Fibroblast of mammary gland (primary cell): Measurements from ENCODE around the gene GMPS.
"Not testable (repeated sequence)": the region's sequence is repeated elsewhere in the genome, so short reads cannot be mapped to it uniquely, and the experiment has no call there.

Experiments used
- DNase-seq: peaks from one replicate; pipeline ENCODE4 v3.0.0-alpha.2; 2010; ENCODE audit warnings: low read depth
- H3K4me3 ChIP-seq: 2 replicates; pipeline ENCODE4 v1.5.1; 2011; ENCODE audit warnings: low read depth, mild to moderate bottlenecking, low read length, moderate library complexity; ENCODE audit not compliant: control insufficient read depth
- CTCF ChIP-seq: conservative IDR thresholded peaks from 2 replicates; pipeline ENCODE4 v1.5.1; 2011; ENCODE audit warnings: low read depth, low read length, inconsistent platforms; ENCODE audit not compliant: control insufficient read depth, insufficient read depth

GMPS gene

GRCh38 chr3:155852341-155852740, 18.1 kb upstream of the GMPS start:
- TF ChIP-seq CTCF: no peak
- DNase-seq: no peak
- peak overlapping the region; percentile 88 for H3K4me3 ChIP-seq

GRCh38 chr3:155853214-155854140, 17.0 kb upstream of the GMPS start:
- peak; percentile 23 for DNase-seq
- no peak for TF ChIP-seq CTCF
- H3K4me3 ChIP-seq: peak overlapping the region; percentile 88

DNA sequence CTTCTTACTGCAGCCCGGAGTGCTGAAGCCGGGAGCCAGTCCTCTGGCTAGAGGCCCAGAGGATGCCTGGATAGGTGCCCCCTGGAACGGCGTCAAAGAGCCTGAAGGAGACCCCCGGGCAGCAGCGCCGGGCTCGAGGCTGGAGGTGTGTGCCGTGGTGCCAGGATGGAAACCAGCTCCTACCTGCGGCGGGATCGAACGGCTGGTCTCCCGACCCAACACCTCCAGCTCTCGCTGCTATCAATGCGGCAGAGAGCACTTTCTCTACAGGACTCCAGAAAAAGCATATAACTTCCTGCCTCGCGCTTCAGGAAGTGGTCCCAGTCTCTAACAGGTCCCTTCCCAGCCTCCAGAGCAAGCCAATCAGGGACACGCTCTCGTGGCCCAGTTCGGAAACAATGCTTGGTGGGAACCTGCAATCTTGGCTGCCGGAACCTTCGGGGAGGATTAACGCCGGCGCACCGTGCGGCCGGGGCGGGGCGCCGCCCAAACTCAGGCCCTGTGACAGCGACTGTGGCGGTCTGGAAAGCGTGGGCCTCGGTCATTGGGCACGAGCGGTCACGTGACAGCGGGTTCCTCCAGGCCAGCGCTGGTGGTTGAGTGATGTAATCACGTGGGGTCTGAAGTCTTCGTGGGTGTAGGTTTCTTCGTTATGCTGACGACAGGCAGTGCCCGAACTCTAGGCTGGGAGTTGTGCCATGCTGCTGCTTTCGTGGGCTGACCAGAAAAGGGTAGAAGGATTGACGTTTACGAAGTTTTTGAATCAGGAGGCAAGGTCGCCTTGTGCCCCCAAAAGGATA, 16.1 kb upstream of the GMPS start, which contains the start of gene SLC33A1:
TSS of gene SLC33A1 (minus strand) at position 287 of the 800 bp plus-strand sequence. CDS start 430 bp downstream, outside the sequence.
- no peak for TF ChIP-seq CTCF
- H3K4me3 ChIP-seq: peak within 1 kb of the TSS; percentile 88

GRCh38 chr3:155859859-155860258, 10.6 kb upstream of the GMPS start:
- H3K4me3 ChIP-seq: no peak overlapping the region
- TF ChIP-seq CTCF: peak; percentile 24
- DNase-seq: peak; percentile 43

More for the DNA sequence above, 16.1 kb upstream of the GMPS start, which contains the start of gene SLC33A1:
- DNase-seq: peak; percentile 100

GRCh38 chr3:155860424-155860823, 10.0 kb upstream of the GMPS start:
- H3K4me3 ChIP-seq: not testable (repeated sequence)

GRCh38 chr3:155861476-155862183, 8.8 kb upstream of the GMPS start:
- no peak for DNase-seq
- H3K4me3 ChIP-seq: no peak overlapping the region
- TF ChIP-seq CTCF: no peak

More at GRCh38 chr3:155860424-155860823, 10.0 kb upstream of the GMPS start:
- DNase-seq: not testable (repeated sequence)

GRCh38 chr3:155862290-155862982, 8.0 kb upstream of the GMPS start:
- DNase-seq: peak; percentile 89
- H3K4me3 ChIP-seq: not testable (repeated sequence)
